Muscle of back (tissue), 11 donors: ENCODE results near the gene SIAH3. TPM values are rescaled to one million over a fixed set of nuclear protein-coding genes. Genes with fewer than 3 reads are reported as not detected.
"Not testable (repeated sequence)": the region's sequence is repeated elsewhere in the genome, so short reads cannot be mapped to it uniquely, and the experiment has no call there.

Source experiments
- DNase-seq, 3 donors: peaks; one replicate each; pipeline versions ENCODE4 v3.0.0 to v3.0.0-alpha.2; 2013
- polyA plus RNA-seq, 10 donors: library from polyadenylated mRNA; unstranded; fragments of 120-200 nt; gene quantifications; one replicate each; pipeline ENCODE4 v1.2.1, GENCODE V29; 2013; ENCODE audit not compliant: insufficient read length in 10 of 10

SIAH3 gene
- polyA plus RNA-seq, 10 donors = 0.05 to 0.42 (median 0.09) TPM

DNA sequence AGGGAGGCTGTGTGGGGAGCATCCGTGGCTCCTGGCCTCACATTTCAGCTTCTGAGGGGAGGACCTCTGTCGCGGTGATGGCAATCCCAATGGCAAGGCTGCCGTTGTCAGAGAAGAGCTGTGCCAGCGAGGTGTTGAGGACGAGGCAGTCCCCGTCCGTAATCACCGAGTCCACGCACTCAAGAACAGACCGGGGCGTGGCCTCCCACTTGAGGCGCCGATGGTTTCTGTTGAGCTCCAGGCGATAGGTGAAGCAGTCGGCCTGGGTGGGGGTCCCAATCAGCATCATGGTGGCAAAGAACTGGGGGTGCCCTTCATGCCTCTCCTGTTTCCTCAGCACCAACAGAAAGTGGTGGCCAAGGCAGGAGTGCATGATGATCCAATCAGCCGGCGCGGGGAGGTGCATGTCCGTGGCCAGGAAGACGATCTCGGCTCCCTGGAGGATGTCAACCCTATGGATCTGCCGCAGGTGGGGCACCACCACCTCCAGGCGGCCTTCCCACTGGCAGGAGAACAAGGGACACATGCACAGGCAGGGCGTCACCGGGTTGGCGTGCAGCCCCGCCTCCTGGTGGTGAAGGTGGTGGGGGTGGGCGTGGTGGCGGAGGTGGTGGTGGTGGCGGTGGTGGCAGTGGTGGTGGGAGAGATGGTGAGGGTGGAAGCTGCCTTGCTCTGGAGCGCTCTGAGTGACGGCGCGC, 68.1 kb downstream of the SIAH3 start:
- DNase-seq = no peak

DNA sequence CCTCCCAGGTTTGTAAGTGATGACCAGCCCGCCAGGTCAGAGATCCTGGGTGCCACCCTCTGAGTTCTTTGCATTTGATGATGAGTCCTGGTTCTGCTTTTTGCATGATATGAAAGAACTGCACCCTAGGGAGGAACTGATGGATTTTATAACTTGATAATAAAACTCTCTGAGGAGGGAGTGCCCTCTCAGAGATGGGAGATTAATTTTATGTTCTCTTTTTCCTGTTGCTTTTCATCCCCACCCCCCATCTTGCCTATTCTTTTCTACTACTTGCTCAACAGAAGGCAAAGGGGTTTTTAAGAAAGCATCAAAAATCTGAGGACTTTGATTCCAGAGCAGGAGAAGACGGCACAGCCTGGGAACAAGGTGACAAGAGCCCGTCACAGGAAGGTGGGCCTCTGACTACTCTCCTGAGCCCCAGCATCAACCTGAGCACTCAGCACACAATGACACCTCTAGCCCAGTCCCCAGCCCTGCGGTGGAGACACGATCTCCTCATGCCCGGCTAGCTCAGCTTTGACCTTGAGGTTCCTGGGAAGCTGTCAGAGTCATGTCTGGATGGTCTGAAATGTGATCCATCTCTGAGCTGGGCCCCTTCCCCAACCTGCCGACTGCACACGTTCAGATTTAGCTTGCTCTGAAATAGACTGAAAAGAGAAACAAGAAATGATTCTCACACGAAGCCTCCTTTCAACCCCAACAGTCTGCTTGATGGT, 69.1 kb downstream of the SIAH3 start:
- DNase-seq = no peak

DNA sequence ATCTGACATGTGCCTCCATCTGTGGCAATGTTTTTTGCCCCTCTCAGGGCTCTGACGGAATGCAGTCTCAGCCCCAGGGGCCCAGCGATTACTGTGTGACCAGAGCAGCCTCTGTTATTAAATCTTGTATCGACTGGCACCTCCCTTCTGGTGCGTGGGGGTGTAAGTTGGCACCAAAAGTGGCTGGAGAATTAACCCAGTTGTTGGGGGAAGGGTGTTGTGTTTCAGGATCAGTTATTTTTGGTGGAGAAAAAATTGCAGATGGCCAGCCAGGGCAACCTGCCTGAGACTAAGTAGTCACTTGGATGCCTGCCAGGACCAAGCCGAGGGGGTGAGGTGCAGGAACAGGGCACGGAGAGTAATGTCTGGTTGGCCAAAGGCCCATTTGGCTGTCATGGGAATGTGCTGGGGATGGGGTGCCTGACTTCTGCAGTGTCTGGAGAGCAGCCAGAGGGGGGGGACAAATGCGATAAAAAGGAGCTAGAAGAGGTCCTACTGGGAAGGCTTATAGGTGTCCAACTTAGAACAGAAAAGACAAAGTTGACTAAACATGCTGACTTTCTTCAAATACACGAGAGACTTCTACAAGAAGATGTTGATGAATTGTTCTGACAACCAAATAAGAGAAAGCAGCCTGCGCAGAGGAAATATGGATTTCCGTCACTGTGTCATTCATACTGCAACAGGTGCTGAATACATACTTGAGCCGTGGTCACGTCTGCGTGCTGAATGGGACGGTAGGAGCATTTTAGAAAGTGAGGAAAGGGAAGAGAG, 69.8 kb downstream of the SIAH3 start:
- DNase-seq = peak; percentile 58 to 75 (median 61)

DNA sequence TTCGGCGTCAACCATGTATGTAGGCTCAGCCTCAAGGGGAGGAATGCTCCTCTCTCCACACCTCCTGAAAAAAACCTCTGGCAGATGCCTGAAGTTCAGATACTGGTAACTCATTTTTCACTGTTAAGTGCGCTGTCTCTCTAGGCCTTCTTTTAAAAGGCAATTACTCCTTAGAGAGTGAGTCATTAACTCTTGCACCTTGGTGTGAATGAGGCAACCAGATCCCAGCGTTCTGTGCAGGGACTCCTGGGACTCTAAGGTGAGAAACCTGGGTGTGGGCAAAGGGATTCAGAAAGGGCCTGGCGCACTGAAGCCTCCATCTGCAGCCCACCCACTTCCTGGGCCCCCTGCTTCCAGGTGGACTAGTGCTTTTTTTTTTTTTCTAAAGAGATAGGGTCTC, 71.7 kb downstream of the SIAH3 start:
- DNase-seq = no peak

DNA sequence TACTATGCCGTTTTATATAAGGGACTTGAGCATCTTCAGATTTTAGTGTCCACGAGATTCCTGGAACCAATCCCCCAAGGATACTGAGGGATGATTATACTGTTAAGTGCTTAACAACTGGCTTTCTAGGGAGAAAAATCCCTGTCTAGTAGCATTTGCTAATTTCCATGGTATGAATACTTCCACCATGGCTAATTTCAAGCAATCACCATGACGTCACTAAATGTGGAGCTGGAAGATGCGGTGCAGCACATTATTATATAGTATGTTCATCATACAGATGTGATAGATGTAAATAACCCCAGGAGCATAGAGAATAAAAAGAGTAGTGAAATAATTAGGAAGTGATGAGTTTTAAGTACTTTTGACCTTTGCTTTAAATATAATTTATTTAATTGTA, 72.7 kb downstream of the SIAH3 start:
- DNase-seq = no peak

DNA sequence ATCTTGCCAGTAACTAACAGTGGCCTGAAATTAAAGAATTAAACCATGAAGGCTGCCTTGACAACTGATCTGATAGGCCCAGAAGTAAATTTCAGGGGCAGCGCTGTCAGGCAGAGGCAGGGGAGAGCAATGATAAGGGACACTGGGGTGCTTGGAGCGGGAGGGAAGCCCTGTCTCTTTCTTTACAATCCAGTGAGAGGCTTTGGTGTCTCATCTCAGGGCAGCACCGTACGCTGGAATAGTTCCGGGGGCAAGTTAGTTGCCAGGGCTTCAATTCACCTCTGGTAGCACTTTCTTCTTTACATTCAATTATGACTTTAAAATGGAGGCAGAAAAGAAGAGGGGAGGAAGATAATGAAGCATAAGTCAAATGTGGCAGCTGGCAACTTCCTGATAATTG, 74.8 kb downstream of the SIAH3 start:
- no peak for DNase-seq

DNA sequence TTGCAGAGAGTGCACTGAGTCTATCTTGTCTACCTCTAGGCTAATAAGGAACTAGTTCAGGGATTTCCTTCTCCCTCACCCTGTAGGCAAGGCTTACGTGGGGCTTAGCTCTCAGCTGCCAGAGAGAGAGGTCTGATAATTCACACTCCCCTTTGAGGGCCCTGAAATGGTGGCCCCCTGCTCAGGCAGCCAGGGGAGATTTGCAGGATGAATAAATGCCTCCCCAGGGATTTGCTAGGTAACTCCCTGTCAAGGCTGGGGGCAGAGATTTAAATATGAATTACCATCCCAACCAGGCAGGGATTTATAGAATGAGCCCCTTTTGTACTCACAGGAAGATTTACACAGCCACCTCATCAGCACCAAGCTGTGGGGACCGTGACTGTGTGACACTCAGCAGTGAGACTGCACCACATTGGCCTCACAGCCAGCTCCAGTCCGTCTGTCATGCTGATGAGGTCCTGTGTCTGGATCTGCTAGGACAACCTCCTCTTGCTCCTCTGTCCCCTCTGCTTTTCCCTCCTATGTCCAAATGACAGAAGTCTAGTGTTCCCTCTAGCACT, 76.1 kb downstream of the SIAH3 start:
- no peak for DNase-seq

DNA sequence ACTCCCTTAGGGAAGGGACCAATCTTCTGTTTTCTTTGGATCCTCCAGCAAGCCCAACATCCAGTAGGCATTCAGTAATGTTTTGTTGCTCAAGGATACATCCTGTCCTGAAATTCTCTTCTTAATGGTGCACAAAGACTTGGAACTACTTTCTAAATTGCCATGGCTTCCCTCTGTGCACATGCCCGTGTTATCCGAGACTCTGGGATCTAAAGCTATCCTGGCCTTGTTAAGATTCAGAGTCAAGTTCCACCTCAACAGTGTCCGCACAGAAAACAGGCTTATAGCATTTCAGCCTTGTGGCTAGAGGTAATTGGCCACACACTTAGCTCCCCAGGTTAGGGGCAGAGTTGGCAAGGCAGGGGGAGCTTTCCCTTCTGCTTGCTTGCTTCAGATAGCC, 77.6 kb downstream of the SIAH3 start:
- DNase-seq = no peak

DNA sequence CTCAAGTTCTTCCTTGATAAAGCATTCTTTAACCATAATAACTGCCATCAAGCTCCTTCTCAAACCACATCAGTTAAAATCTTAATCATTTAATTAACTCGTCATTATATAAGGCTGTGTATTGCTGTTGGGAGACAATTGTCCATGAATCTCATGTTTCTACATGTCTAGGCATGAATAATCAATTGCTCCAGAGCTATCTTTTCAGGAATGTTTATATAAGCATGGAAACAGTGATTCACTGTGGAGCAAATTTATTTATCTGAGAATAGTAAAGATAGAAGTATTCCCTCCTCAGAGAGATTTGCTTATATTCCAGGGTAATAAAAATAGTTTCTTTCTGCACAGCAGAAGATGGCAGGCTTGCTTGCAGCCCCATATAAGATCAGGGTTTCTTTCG, 78.3 kb downstream of the SIAH3 start:
- no peak for DNase-seq

DNA sequence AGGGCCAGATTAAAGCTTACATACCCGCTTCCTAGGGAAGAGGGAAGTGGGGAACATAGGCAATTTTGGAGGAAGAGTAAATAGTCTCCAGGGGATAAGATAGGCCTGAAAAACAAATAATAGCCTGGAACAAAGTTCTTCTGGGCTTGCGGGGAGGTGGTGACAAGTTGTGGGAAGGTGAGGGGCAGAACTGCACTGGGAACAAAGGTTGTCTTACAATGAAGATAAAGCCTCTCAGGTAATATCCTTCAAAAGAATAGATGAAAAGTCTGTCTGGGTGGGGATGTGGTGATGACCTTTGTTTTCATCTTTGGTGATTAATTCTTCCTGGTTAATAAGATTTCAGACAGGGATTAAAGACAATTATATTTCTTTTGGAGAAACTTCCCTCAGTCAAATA, 80.7 kb downstream of the SIAH3 start:
- DNase-seq = no peak

DNA sequence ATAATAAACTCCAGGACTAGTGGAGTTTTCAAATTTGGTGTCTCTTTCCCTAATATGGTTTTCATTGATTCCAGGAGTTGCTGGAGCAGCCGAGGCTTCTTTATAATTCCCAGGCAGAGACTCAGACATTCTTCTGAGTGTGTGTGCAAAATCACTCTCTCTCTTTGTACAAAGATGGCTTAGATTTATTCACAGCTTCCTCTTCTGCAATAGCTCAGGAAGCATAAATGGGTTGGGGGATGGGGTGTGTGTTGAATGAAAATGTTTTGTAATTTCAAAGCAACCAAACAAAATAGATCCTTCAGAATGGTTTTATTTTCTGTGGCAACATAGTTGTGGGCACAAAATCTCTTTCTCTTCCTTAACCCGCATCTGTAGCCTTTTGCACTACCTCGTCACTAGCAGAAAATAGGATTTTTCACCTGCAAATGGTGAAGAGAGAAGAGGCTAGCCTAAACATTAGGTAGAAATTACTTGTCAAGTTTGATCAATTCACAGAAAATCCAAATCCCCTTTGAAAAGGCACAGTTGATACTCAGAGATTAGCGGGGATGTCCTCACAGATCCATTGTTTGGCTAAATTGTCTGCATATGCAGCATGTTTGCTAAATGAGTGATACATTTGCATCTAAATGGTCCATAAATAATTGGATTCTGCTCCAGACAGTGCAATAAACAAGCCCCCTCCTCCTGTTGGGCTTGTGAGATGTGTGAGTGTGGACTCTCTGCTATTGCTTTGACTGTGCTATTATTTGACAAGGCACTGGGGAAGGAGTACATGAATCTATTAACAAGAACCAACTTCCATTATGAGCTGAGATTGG, 82.7 kb downstream of the SIAH3 start:
- DNase-seq = no peak

DNA sequence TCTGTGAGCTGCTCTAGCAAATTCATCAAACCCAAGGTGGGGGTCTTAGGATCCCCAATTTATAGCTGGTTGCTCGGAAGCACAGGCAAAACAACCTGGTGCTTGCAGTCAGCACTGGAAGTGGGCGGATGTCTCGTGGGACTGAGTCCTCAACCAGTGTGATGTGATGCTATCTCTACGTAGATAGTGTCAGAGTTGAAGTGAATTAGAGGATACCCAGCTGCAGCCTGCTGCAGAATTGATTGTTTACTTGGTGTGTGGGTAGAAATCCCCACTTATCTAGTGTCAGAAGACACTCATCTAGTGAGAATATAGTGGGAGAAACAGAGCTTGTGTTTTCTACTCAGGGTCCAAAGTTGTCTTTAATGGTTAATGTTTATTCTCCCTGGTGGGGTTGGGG, 86.1 kb downstream of the SIAH3 start:
- no peak for DNase-seq

DNA sequence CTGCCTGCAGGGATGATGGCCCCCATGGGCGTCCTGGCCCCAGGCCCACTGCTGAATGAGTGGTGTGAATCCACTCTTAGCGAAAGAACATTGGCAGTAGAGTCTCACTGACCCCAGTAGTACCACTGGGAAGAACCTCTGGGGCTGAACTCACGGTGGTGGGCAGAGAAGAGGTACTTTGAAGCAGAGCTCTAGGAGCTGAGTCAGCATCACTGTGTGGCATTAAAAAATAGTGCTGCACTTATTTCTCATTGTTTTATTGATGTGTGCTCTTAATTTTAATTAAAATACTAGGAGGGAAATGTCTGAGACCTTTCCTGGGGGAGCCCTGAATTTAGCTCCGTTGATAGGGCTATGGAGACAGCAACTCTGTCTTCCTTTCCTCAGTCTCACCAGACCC, 88.1 kb downstream of the SIAH3 start:
- DNase-seq = no peak

DNA sequence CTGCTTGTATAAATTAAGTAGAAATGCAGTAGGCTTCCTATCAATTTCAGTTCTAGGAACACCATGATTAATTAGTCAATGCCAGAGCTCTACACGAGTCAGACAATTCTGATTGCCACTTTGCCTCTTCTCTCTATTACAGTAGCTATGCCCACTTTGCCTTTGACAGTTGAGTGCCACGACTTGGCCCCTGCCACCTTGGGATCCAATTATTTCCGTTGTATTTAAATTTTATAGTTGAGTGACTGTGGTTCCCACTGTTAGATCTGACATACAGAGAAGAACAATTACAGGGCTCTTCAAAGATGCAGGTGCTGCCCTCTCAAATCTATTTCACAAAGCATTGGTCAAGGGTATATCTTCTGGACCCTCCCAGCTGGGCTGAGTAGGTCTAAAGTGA, 94.0 kb downstream of the SIAH3 start:
- not testable (repeated sequence) for DNase-seq

DNA sequence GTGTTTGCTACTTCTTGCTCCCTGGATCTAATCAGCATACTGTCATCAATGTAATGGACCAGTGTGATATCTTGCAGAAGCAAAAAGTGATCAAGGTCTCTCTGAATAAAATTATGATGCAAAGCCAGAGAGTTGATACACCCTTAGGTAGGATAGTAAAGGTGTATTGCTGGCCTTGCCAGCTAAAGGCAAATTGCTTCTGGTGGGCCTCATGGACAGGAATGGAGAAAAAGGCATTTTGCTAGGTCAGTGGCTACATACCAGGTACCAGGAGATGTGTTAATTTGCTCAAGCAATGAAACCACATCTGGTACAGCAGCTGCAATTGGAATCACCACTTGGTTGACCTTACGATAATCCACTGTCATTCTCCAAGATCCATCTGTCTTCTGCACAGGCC, 95.1 kb downstream of the SIAH3 start:
- not testable (repeated sequence) for DNase-seq

DNA sequence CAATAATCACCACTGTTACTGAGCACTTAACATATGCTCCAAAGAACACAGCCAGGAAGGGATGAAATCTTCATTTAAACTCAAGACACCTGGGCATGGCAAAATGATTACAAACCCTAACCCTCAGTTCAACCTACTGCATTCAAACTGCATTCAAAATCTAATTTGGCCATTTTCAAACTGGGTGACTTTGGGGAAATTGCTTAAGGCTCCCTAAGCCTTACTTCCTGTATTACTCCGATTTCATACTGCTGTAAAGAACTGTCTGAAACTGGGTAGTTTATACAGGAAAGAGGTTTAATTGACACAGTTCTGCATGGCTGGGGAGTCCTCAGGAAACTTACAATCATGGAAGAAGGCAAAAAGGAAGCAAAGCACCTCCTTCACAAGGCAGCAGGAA, 99.0 kb downstream of the SIAH3 start:
- DNase-seq = no peak

DNA sequence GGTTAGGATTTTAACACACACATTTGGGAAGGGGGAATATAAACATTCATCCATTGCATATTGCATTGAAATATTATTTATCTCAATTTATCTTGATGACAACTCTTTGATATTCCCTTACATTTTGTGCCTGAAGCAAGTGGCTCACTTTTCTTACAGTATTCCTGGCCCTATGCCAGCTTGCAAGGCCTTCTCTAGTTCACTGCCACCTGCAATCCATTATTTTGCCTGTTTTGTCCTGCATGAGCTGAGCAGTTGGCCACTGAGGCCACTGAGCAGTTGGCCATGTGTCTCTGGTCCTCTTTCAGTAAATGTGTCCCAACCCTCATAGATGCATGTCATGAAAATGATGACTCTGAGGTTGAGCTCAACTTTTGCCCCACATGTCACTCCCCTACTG, 99.7 kb downstream of the SIAH3 start:
- DNase-seq = no peak

DNA sequence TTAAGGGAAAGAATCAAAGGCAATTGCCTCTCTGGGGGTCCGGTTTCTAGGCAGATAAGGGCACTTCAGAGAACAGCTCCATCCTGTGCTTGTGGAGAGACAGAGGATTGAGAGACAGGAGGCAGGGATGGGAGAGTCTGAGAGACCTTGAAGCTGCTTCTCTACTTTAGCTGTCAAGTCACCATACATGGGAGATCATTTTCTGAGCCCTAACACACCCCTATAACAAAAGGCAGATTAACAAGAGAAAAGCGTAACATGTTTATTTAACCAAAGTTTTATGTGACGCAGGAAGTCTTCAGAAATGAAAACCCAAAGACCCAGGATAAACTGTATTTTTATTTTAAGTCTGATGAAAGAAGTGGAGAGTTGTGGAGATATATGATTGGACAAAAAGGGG, 101.0 kb downstream of the SIAH3 start:
- no peak for DNase-seq

DNA sequence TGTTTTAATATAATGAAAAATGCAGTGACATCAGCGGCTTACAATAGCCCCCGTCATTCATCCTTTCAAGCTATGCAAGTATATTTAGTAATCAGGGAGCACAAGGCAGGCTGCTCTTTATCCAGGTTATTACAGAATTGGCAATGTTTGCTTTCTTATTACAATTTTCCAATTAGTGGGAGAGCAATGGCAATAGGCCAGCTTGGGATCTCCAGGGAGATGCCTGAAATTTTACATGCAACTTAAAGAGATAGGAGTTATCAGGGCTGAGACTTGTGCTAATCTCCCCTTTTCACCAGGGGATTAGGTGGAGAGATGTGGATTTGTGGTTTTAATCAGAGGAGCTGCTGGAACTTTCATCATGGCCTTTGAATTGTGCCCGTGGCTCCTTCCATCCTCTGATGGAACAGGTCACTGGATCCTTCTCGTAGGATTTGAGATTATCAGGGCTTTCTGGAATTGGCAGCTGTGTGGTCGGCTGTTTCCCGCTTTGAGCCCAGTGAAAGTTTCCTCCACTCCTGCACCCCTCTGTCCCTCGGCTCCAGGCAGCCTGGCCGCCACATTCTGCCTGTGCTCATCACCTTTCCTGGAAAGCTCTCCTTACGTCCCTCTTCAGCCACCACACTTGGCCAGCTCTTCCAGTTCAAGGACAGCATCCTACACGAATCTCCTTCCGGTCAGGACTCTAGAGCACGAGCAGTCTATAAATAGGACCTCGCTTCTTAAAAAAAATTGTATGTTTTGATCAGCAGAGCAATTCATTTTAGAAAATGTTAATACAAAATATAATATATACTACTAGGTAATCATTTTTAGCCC, 102.4 kb downstream of the SIAH3 start:
- DNase-seq = peak in 1 of 3 donors; percentile 42

DNA sequence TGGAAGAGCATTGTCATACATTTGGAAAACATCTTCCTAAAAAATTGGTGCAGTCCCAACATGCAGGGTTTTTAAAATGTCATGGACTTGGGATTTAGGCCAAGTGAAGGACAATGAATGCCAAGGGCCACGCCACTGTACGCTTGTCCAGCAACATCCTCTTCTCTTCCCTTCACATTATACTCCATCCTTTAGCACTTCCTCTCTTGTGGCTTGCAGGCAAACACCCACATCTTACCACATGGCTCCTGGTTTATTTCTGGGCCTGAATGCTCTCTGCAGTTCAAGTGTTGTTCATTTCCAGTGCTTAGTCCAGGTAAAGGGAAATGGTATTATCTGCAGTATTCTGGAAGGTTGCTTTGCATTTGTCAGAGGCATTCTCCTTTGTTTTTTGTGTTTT, 104.5 kb downstream of the SIAH3 start:
- no peak for DNase-seq

DNA sequence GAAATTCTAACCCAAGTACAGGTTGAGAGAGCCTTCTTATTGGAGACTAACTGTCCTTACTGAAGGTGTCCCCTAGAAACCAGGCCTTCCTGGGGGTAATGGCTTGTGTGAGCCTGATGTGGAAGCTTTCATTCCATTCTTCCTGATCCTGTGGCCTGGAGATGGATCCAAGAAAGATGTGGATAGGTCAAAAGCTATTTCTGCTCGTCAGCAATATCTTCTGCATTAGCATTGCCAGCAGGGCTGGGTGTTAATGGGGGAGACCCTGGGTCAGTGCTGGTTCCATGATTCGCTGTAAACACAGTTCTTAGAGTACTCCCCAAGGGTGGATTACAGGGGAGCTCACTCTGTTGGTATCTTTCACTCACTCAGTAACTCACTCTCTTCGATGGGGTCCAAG, 106.6 kb downstream of the SIAH3 start:
- DNase-seq = no peak
